Measurements from ENCODE around the gene SH3D21.

- TF ChIP-seq CTCF (IDR thresholded peaks at IDR 0.05 in 4 of 5, conservative IDR thresholded peaks at IDR 0.05 in 1 of 5): no peak
- no peak for TF ChIP-seq POLR2A (IDR thresholded peaks at IDR 0.05)
Observed at GRCh38 chr1:36284517-36284916, 21.7 kb upstream of the SH3D21 start.
